ENCODE results near the gene FAM171A2.
"Not testable (repeated sequence)": the region's sequence is repeated elsewhere in the genome, so short reads cannot be mapped to it uniquely, and the experiment has no call there.

Gene FAM171A2

GRCh38 chr17:44360144-44360533 is 3.5 kb downstream of the FAM171A2 start:
- DNase-seq, result no peak

GRCh38 chr17:44359458-44360143 is 4.1 kb downstream of the FAM171A2 start:
- DNase-seq, result no peak

GRCh38 chr17:44359006-44359405 is 4.6 kb downstream of the FAM171A2 start:
- DNase-seq, result no peak

- DNase-seq, result no peak
Observed at GRCh38 chr17:44358066-44358465, 5.6 kb downstream of the FAM171A2 start.

- no peak for DNase-seq
Observed at GRCh38 chr17:44356241-44356640, 7.4 kb downstream of the FAM171A2 start.

GRCh38 chr17:44355642-44356099 is 8.0 kb downstream of the FAM171A2 start:
- no peak for DNase-seq

GRCh38 chr17:44354582-44355561 is 8.8 kb downstream of the FAM171A2 start:
- DNase-seq, result peak; percentile 48

GRCh38 chr17:44353672-44354331 is 9.9 kb downstream of the FAM171A2 start:
- DNase-seq, result no peak

GRCh38 chr17:44352828-44353671 is 10.6 kb downstream of the FAM171A2 start:
- no peak for DNase-seq

GRCh38 chr17:44351961-44352827 is 11.5 kb downstream of the FAM171A2 start:
- DNase-seq, result no peak

GRCh38 chr17:44351464-44351863 is 12.2 kb downstream of the FAM171A2 start:
- no peak for DNase-seq

- DNase-seq, result peak; percentile 75
Observed at GRCh38 chr17:44350733-44351226, 12.9 kb downstream of the FAM171A2 start.

- DNase-seq, result no peak
Observed at GRCh38 chr17:44349553-44350070, 14.0 kb downstream of the FAM171A2 start.

GRCh38 chr17:44348988-44349364 is 14.7 kb downstream of the FAM171A2 start:
- DNase-seq, result no peak

- peak; percentile 78 for DNase-seq
Observed at GRCh38 chr17:44348234-44348987, 15.2 kb downstream of the FAM171A2 start.

- DNase-seq, result not testable (repeated sequence)
Observed at GRCh38 chr17:44347206-44348055, 16.2 kb downstream of the FAM171A2 start.

GRCh38 chr17:44346064-44346844 is 17.4 kb downstream of the FAM171A2 start:
- DNase-seq, result no peak

- DNase-seq, result peak; percentile 53
Observed at GRCh38 chr17:44345454-44346026, 18.1 kb downstream of the FAM171A2 start.
